Tibial artery (tissue), 4 donors: Measurements from ENCODE around the gene CYTH4.

Source experiments
- DNase-seq, 2 donors: peaks; one replicate each; pipeline ENCODE4 v3.0.0-alpha.2; 2019
- H3K27ac ChIP-seq, 2 donors: fragments of 200-600 bp; sonication (generic) in 1 of 2; 1 replicate in 1 of 2; 2 replicates in 1 of 2; pipeline ENCODE4 v1.5.1; 2018 to 2019; ENCODE audit warnings: mild to moderate bottlenecking in 1 of 2
- H3K27me3 ChIP-seq, 2 donors: fragments of 200-600 bp; sonication (generic) in 1 of 2; one replicate each; pipeline versions ENCODE4 v1.5.1 to v1.6.0; 2016 to 2019
- H3K36me3 ChIP-seq, 3 donors: fragments of 200-600 bp; sonication (generic) in 2 of 3; one replicate each; pipeline ENCODE4 v1.5.1; 2016 to 2019; ENCODE audit warnings: mild to moderate bottlenecking in 2 of 3
- H3K4me1 ChIP-seq, 4 donors: fragments of 200-600 bp; sonication (generic) in 2 of 4; 1 replicate in 3 of 4; 2 replicates in 1 of 4; pipeline ENCODE4 v1.5.1; 2016 to 2019
- H3K4me3 ChIP-seq, 2 donors: fragments of 200-600 bp; sonication (generic) in 1 of 2; 1 replicate in 1 of 2; 2 replicates in 1 of 2; pipeline ENCODE4 v1.5.1; 2018 to 2019; ENCODE audit warnings: mild to moderate bottlenecking in 2 of 2
- H3K9me3 ChIP-seq, 3 donors: fragments of 200-600 bp; sonication (generic) in 1 of 3; one replicate each; pipeline ENCODE4 v1.5.1; 2016 to 2019
- intact Hi-C: fragments of 100-400 bp; cut with DNase I; formaldehyde crosslinking; loops from one replicate; pipeline ENCODE4 v1.15.0; 2023; ENCODE audit warnings: low total_unique reads
- TF ChIP-seq, protein P1 (sequence below), 2 experiments: fragments of 200-600 bp in 1 of 2; fragments of 450-650 bp in 1 of 2; IDR thresholded peaks; one replicate each; pipeline ENCODE4 v1.5.1; 2017 to 2019; ENCODE audit warnings: antibody characterized with exemption in 2 of 2, mild to moderate bottlenecking in 1 of 2, moderate library complexity in 1 of 2

Gene CYTH4

DNA sequence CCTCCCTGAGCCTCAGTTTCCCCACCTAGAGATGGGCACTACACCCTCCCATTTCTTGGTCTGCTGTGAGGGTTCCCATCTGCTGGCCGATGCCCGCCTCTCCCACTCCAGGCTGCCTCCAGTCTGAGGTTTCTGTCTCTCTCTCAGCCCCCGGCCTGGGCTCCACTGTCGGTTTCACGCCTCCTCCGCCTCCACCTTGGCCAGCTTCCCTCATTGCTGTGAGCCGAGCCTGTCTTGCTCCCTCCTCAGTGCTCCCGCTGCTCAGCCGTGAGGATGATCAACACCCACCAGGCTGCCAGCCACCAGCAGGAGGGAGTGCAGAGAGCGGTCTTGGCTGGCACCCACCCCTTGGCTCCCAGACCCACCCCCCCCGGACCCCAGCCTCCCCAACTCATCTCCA, 61.0 kb downstream of the CYTH4 start:
- TF ChIP-seq, protein P1, sequence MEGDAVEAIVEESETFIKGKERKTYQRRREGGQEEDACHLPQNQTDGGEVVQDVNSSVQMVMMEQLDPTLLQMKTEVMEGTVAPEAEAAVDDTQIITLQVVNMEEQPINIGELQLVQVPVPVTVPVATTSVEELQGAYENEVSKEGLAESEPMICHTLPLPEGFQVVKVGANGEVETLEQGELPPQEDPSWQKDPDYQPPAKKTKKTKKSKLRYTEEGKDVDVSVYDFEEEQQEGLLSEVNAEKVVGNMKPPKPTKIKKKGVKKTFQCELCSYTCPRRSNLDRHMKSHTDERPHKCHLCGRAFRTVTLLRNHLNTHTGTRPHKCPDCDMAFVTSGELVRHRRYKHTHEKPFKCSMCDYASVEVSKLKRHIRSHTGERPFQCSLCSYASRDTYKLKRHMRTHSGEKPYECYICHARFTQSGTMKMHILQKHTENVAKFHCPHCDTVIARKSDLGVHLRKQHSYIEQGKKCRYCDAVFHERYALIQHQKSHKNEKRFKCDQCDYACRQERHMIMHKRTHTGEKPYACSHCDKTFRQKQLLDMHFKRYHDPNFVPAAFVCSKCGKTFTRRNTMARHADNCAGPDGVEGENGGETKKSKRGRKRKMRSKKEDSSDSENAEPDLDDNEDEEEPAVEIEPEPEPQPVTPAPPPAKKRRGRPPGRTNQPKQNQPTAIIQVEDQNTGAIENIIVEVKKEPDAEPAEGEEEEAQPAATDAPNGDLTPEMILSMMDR (IDR thresholded peaks at IDR 0.05) = no peak
- H3K36me3 ChIP-seq = no peaks in the 10 kb centered on the region
- no peaks in the 10 kb centered on the region for H3K9me3 ChIP-seq
- no peaks in the 10 kb centered on the region for H3K4me1 ChIP-seq
- H3K27ac ChIP-seq = no peak overlapping the region
- intact Hi-C loops = no loop called here
- no peak overlapping the region for H3K4me3 ChIP-seq
- no peak for DNase-seq
- H3K27me3 ChIP-seq = peaks cover 0 to 68% of the 10 kb centered on the region in 2 donors

DNA sequence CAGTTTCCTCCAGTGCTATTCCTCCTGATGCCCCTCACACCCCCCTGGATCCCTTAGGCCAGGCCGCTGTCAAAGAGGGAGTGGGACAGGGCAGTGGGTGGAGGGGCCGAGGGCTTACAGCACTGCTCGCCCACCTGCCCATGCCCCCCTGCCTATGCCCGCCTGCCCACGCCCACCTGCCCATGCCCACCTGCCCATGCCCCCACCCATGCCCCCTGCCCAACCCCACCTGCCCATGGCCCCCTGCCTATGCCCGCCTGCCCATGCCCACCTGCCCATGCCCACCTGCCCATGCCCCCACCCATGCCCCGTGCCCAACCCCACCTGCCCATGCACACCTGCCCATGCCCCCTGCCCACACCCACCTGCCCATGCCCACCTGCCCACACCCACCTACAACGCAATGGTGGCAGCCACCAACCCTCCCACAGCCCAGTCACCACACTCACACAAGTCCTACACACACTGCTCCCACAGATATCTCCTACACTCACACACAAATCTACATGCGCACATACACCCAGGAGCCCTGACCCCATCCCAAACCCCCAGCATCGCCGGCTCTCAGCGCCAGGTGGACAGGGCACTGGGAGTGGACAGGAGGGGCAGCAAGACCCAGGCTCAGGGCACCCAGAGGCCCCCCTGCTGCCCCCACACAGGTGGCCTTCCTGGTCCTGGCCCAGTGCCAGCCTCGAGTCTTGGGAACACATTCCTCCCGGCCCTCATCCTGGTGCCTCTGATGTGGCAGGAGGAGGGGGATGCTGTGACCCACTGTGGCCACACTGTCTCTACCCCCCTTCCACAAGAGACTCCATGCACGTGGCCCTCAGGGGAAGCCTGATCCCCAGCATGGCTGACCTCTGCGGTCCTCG, 61.8 kb downstream of the CYTH4 start:
- no peaks in the 10 kb centered on the region for H3K4me1 ChIP-seq
- TF ChIP-seq, protein P1 (IDR thresholded peaks at IDR 0.05) = no peak
- intact Hi-C loops = no loop called here
- no peak for DNase-seq
- no peak overlapping the region for H3K4me3 ChIP-seq
- no peak overlapping the region for H3K27ac ChIP-seq
- no peaks in the 10 kb centered on the region for H3K9me3 ChIP-seq
- H3K27me3 ChIP-seq = peaks cover 0 to 63% of the 10 kb centered on the region in 2 donors
- H3K36me3 ChIP-seq = no peaks in the 10 kb centered on the region

DNA sequence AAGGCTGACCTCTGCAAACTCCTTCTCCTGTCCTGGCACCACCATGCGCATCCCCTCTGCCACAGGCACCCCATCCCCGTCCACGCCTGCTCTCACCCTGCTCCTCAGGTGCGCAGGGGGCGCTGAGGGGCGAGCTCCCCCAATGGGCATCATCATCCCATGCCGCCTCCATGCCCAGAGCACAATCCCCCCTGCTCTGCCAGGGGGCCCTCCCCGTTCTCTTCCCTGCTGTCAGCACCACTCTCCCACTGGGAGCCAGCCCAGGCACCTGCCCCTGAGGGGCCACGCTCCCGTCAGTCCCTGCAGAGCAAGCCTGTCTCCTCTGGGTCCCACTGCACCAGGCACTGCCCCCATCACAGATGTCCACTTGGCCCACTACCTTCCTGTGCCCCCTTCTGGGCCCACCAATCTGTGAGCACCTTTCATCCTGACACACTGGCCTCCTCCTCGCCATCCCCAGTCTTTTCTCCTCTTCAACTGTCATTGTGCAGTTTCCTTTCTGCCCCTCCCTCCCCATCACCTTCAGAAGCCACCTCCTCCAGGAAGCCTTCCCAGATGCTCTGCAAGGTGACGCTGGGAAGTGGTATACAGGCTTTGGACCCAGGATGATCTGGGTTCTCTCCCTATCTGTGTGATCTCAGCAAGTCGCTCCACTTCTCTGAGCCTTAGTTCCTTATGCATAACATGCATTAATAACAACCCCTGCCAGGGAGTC, 62.6 kb downstream of the CYTH4 start:
- Histone ChIP-seq H3K27me3 (peaks cover 0 to 58% of the 10 kb centered on the region in 2 donors), H3K9me3 (no peaks in the 10 kb centered on the region), H3K4me1 (no peaks in the 10 kb centered on the region), H3K36me3 (no peaks in the 10 kb centered on the region), H3K27ac (no peak overlapping the region), H3K4me3 (no peak overlapping the region)
- no peak for DNase-seq
- intact Hi-C loops = no loop called here
- TF ChIP-seq, protein P1 (IDR thresholded peaks at IDR 0.05) = no peak

DNA sequence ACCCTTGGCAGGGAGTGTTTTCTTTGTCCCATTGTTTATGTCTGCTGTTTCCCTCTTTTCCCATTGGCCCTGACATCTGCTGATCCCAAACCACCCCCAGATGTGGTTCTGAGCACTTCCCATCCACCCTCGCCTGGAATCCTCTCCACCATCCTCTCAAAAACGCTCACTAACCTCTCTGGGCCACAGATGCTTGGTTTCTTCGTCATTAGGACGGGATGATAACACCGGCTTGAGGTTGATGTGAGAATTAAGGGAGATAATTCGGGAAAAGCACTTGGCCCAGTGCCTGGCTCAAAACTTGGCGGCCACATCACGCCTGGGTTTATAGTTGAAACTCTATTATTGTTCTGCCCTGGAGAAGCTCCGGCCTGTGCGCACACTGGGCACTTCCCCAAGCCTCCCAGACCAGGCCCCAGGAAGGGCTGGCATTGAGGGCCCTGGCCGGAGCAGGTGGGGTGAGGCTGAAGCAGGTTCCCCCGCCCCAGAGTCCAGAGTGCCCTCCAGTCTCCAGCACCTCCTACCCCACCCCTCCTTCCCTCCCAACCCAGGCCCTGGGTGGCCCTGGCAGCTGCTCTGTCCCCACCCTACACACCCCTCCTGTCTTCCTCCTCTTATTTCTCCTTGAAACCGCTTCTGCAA, 63.7 kb downstream of the CYTH4 start:
- Histone ChIP-seq H3K4me3 (no peak overlapping the region), H3K36me3 (no peaks in the 10 kb centered on the region), H3K27ac (no peak overlapping the region), H3K27me3 (peaks cover 0 to 58% of the 10 kb centered on the region in 2 donors), H3K9me3 (no peaks in the 10 kb centered on the region), H3K4me1 (no peaks in the 10 kb centered on the region)
- no peak for DNase-seq
- intact Hi-C loops = no loop called here
- TF ChIP-seq, protein P1 (IDR thresholded peaks at IDR 0.05) = no peak

DNA sequence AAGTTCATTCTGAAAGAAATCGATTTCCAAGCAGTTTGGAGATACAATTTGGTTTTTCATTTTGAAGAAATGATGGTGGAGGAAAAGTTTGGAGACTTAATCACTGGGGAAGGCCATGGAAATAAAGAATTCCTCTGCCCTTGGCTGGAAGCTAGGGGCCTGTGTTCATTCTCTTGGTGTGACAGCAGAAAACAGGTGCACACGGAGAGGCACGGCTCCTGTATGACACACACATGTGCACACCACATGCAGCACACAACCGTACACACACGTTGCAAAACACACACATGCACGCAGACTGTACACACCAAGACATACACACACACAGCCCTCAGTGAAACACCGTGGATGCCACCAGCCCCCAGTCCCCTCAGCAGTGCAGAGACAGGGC, 64.2 kb downstream of the CYTH4 start:
- Histone ChIP-seq H3K36me3 (no peaks in the 10 kb centered on the region), H3K4me3 (no peak overlapping the region), H3K4me1 (no peaks in the 10 kb centered on the region), H3K27ac (no peak overlapping the region), H3K27me3 (peaks cover 0 to 57% of the 10 kb centered on the region in 2 donors), H3K9me3 (no peaks in the 10 kb centered on the region)
- intact Hi-C loops = no loop called here
- DNase-seq = no peak
- TF ChIP-seq, protein P1 (IDR thresholded peaks at IDR 0.05) = no peak
